K562 treated with DMSO at 1 percent for 24 hours (cell line): ENCODE data around the gene MSMB. TPM values are rescaled to one million over a fixed set of nuclear protein-coding genes. Genes with fewer than 3 reads are reported as not detected.

ENCODE experiments used
- total RNA-seq: library from RNA; unstranded; fragments of 300-600 nt; gene quantifications from 2 replicates; pipeline ENCODE4 v1.2.3, GENCODE V29; 2022; ENCODE audit warnings: low read depth; ENCODE audit not compliant: insufficient read depth

Gene MSMB
- total RNA-seq: not detected in 2 replicates

GRCh38 chr10:46046261-46046660 is at the start of gene MSMB:
TSS of gene MSMB (minus strand) at chr10:46046269. CDS start at chr10:46046237, 32 bp downstream.

GRCh38 chr10:46030091-46030937 is 15.8 kb downstream of the MSMB start, which contains the start of gene NCOA4:
TSS of gene NCOA4 (minus strand) at chr10:46030623. CDS start at chr10:46016680, 13,943 bp downstream.

Other genes starting within 250 kb of the MSMB start
- 10.1 and 15.5 TPM in 2 replicates for gene AGAP4, start 198.8 kb downstream of the MSMB start, total RNA-seq
- 89.1 and 90.9 TPM in 2 replicates for gene TIMM23, start 73.8 kb downstream of the MSMB start, total RNA-seq
- 140 and 166 TPM in 2 replicates for gene NCOA4, start 15.6 kb downstream of the MSMB start, total RNA-seq
- gene ANTXRL, start 240.7 kb upstream of the MSMB start, total RNA-seq: not detected in 2 replicates